SK-N-DZ (cell line): ENCODE results near the gene CWC22. TPM values are rescaled to one million over a fixed set of nuclear protein-coding genes. Genes with fewer than 3 reads are reported as not detected.
"Not testable (repeated sequence)": the region's sequence is repeated elsewhere in the genome, so short reads cannot be mapped to it uniquely, and the experiment has no call there.

Experiments
- DNase-seq: peaks from one replicate; pipeline ENCODE4 v3.0.0-alpha.2; 2015; ENCODE audit warnings: low spot score
- polyA plus RNA-seq, 2 experiments: library from polyadenylated mRNA; depleted of rRNA; stranded (reverse); fragments of >200 nt; gene quantifications; 2 replicates each; pipeline ENCODE4 v1.2.3, GENCODE V29; 2014

The CWC22 gene
- 10.0 and 12.8 TPM in 2 replicates for polyA plus RNA-seq (2014; cell fraction: cytosol; rRNA removed)
- 17.2 and 22.7 TPM in 2 replicates for polyA plus RNA-seq (2014; cell fraction: nucleus; rRNA removed)

DNA sequence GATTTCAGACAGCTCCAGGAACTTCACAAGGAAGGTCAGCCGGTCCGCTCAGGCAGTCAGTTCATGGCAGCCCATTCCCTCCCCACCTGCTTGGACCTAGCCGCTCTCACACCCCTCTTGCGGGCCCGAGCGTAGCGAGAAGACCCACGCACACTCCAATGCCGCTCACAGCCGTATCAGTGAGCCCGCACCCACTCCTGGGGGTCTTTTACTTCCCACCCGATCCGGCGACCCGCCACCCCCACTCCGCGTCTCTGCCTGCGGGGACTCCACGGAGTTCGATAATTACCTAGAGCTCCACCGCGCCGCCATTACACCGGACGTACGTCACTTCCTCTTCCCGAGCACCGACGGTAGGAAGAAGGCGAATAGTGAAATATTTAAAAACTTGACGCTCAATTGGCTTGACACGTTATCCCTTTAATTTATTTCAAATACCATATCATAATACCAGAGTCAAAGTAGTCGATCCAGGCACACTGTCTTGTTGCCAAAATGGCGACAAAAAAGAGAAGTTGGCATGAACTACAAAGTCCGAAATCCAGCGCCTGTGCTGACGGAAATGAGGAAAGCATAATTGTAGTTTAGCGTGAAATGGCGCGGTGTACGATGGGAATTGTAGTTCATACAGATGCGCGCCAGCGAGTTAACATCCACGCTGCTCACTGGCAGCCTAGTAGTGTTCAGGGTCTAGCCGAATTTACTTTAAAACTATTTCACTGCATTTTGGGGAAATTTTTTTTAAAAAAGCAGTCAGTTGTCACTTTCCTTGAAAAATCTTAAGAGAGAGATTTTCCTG lies at the start of gene CWC22:
Gene CWC22, minus strand, starts transcription at position 517 of the 799 bp plus-strand sequence. CDS start 13,956 bp downstream, outside the sequence.
- peak; percentile 92 for DNase-seq

DNA sequence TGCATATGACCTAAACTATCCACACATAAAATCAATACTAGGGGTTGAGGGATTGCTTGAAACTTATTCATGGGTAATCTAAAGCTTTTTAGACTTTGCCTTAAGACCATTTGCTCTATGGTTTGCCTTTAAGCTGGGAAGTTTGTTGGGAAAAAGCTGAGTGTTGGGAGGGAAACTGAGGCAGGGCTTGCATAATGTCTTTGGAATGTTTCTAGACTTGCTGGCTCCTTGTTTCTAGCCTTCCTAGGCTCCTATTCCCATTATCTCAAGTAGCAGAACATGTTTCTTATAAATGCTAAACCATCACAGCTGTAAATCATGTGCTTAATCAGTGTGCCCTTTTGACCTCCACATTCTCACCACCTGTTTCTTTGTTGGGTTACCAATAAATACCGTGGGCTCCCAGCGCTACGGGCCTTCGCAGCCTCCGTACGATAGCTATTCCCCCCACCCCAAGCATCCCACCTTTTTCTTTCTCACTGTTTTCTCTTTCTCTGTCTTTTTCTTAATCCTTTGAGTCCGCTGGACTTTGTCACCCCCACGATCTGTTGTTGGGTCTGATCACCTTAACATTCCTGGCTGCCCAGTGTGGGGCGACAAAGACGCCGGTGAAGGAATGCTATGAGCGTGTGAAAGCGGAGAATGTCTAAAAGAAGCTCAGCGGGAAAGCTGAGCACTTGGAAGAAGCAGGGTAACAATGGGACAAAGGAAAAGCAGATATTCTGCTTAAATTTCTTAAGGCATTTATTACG lies 49.4 kb upstream of the CWC22 start:
- DNase-seq, result peak; percentile 11

DNA sequence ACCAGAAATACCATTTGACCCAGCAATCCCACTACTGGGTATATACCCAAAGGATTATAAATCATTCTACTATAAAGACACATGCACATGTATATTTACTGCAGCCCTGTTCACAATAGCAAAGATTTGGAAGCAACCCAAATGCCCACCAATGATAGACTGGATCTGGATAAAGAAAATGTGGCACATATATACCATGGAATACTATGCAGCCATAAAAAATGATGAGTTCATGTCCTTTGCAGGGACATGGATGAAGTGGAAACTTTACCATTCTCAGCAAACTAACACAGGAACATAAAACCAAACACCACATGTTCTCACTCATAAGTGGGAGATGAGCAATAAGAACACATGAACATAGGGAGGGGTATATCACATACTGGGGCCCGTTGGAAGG lies 47.5 kb upstream of the CWC22 start:
- not testable (repeated sequence) for DNase-seq

DNA sequence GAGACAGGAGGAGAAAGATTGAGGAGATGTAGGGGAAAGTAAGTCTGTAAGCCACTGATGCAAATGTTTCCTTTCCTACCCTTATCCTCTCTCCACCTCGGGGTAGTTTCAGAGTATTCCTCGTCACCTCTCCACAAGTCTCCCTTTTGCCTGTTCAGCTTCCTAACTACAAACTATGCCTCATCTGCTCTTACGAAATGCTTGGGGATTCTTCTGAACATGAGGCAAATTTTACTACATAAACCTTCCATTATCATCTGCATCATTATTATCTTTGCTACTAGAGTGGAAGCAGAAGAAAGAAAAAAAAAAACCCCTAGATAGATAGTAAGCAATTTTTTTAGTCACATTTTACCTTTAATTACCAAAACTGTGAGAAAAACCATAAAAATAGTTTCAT lies 43.1 kb upstream of the CWC22 start:
- DNase-seq, result no peak

DNA sequence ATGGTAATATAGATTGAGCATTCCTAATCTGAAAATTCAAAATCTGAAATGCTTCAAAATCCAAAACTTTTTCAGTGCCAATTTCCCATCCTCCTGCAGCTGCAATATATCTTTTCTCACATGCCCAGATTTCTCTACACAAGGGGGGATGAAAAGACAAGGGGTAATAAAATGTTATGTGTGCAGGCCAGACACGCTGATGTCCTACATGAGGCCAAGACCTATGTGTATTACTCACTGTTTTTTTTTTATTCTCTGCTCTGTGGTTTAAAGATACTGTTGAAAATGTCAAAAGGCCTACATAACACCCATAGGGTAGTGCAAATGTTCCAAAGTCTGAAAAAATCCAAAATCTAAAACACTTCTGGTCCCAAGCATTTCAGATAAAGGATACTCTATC lies 41.2 kb upstream of the CWC22 start:
- no peak for DNase-seq

DNA sequence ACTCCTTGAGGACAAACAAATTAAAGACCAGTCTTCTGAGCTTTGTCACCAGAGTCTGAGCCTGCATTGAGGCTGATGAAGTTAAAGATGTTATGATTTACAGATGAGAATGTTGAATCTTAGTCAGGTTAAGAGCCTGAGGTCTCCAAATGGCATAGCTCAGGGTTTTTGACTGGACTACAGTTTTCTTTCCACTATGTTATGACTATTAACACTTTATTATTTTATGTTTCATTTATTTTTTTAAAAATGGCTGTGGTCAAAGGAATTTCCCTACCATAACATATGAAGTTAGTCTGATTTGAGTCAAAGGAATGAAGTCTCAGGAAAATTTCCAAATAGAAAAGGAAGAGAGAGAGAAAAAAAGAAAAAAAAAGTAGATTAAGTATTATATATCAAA lies 39.7 kb upstream of the CWC22 start:
- no peak for DNase-seq

DNA sequence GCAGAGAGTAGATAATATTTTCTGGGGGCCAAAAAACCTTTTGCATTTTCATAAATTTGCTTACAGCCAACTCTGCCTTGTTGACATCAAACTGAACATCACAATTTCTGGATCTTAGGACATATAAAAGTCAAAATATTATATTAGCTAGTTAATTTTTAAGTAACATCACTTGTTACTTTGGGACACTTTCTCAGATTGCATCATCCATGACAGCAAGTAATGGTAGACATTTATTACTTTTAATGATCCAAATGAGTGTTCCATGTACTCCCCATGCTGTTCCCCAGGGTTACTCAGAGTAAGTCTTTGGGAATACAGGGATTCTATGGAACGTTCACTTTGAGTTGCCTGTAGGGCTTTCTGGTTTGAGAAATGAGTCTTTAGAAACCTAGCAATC lies 39.1 kb upstream of the CWC22 start:
- DNase-seq, result no peak

DNA sequence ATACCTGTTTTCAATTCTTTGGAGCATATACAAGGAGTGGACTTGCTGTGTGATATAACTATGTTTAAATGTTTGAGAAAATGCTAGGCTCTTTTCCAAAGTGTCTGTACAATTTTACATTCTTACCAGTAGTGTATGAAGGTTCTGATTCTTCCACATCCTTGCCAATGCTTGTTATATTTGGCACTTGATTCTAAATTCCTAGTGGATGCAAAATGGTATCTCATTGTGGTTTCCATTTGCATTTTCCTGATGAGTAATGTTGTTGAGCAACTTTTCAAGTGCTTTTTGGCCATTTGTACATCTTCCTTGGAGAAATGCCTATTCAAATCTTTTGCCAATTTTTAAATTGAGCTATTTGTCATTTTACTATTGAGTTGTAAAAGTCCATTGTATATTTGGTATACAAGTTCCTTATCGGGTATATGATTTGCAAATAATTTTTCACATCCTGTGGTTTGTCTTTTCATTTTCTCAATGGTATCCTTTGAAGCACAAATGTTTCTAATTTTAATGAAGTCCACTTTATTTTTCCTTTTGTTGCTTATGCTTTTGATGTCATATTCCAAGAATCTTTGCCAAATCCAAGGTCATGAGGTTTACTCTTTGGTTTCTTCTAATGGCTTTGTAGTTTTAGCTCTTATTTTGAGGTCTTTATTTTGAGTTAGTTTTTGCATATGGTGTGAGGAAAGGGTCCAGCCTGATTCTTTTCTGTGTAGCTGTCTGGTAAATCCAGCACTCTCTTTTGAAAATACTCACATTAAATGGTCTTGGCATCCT lies 33.2 kb upstream of the CWC22 start:
- DNase-seq, result no peak

DNA sequence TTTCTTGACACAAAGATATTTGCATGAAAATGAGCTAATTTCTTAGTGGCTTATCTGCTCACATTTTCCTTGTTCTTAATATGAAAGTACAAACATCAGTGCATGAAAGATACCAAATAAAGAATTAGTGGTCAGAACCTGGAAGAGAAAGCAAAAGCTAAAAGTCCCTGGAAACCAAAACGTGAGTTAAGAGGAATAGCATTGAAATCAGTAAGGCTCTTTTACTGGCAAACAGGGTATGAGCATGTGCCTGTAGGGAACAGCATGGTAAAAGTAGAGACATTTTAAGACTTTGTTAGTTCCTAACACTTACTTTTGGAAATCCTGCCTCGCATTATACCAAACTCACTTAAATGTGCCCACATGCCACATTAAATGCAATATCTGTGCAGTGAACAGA lies 31.9 kb upstream of the CWC22 start:
- DNase-seq, result no peak

DNA sequence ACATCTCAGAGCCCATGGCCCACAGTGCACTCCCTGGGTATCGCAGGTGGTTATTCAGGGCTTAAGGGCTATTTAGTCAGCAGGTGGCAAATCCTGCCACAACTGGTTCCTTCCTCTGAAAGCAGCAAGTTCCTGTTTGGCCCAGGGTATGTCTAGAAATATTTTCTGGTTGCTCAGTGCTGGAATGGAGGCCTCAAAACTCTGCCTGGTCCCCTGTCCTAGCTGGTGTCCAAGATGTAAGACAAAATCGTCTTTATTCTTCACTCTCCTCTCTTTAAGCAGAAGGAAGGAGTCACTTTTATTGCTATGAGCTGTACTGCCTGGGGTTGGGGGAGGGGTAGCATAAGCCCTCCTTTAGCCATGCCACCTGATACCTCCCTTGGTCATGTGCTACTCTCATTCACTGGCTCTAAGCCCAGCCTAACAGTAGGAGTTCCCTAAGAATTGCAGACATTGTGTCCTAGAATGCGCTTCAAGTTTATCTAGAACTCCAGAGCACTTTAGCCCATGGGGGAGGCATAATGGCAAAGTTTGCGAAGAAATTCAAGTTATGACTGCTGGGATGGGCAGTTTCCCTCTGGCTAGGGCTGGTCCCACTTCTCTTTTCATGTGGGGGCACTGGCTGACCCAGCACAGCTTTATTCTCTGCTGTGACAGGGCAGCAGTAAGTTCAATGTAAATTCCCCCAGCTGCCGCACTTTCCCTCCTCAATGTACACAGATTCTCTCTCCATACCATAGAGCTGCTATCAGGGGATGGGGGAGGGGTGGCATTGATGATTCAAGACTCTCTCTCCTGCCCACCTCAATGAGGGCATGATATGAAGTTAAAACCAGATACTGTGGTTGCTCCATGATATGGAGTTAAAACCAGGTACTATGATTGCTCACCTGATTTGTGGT lies 27.1 kb upstream of the CWC22 start:
- no peak for DNase-seq

DNA sequence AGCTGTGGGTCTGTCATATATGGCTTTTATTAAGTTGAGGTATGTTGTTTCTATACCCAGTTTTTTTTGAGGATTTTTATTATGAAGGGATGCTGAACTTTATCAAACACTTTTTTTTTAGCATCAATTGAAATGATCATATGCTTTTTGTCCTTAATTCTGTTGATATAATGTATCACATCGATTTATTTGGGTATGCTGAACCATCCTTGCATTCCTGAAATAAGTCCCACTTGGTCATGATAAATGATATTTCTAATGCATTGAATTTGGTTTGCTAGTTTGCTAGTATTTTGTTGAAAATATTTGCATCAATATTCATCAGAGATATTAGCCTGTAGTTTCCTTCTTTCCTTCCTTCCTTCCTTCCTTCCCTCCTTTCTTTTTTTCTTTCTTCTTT lies 22.5 kb upstream of the CWC22 start:
- no peak for DNase-seq

DNA sequence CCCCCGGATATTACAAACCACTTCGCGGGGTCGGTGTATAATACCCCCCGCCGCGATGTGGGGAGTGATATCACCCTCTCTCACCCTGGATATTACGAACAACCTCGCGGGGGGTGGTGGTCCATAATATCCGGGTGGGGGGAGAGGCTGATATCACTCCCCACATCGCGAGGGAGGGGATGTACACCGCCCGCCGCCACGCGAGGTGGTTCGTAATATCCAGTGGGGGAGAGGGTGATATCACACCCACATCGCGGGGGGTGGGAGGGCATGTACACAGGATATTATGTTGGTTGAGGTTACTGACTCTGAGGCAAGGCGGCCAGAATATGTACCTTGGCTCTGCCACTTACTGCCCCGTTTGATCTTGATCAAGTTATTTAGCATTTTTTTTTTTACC lies 14.8 kb upstream of the CWC22 start:
- DNase-seq, result no peak

DNA sequence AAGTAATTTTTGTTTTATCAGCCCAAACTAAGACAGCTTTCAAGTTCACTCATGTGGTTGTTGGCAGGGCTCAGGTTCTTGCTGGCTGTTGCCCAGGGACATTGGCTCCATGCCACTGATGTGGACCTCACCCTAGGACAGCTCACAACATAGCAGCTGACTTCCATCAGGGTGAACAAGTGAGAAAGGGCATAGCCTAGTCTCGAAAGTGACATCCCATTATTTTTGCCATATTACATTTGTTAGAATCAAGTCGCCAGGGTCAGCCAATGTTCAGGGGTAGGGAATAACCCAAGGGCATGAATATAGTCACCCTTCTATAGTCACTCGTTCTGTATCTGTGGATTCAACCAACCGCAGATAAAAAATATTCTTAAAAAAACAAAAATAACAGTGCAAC lies 10.7 kb upstream of the CWC22 start:
- no peak for DNase-seq

DNA sequence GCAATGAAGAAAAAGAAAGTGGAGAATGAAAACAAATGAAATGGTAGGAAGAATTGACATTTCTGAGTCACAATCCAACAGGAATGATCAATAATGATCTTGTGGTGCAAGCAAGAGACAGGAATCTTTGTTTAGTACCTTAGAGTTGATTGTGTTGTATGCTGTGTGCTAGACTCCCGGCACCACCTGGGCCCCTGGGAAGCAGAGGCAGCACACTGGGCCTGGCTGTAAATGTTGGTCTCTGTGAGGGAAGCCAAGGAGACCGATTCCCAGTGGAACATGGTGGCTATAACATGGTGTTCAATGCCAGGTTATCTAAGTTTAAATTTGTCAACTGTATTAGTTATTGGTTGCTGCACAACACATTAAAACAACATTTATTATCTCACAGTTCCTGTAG lies 9.8 kb upstream of the CWC22 start:
- no peak for DNase-seq

DNA sequence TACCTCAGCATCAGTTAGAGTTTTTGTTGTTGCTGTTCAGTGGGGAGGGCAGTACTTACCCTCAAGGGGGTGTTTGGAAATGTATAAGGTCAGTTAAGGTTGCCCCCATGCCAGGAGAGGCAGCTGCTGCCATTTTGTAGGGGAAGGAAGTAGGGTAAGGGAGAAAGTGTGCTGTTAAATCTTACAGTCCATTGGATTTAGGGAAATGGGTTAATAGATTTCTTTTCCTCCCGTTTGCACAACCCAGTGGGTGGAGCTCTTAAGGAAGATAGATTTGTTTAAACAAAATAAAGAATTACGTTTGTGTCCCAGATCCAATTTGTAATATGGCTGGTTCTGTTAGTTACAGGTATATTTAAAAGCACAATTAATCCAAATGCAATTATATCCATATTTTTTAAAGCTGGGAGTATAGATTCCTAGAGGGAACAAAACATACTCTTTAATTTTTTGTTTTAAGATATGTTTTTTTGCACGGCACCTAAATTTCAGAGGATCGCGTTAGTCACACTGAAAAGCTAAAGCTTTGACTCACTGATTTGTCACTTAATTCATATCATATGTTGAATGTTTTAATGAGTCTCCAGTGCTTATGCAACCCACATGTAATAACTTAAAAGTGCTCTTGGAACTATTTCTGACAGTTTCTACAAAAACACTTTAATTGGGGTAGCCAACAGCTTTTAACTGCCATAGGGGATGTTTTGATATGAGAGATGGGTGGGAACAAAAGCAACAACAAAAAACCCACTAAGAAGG lies 9.0 kb upstream of the CWC22 start:
- DNase-seq, result no peak

DNA sequence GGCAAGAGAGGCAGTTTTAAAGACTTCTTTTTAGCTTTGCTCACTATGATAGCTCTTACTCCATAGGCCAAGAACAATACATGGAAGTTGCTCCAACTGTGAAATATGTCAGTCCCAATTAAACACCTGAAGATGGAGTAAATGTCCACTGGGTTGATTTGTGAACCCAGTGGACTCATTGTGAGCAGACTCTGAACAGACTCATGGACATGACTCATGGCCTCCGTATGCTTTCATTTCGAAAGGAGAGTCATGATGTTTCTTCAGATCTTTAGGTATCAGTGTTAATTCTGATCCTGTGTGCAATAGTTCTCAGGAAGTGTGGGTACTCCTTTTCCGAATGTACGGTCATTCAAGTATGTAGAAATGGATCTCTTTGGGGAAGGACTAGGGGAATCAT lies 5.4 kb upstream of the CWC22 start:
- DNase-seq, result no peak

DNA sequence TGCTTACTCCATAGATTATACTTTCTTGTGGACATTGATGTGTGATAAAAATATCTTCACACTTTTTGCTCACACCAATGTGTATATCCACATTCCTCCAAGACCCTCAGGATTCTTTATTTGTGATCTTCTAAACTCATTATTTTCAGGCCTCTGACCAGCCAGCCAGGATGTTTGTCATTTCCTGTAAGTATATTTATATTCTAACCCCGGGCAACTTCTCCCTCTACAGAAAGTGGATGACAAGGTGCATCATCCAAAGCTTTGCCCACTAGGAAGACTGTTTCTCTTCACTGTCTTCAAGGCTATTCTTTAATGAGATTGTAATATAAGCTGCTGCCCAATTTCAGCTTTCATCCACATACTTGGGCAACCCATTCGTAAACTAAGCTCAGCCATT lies 3.6 kb upstream of the CWC22 start:
- DNase-seq, result no peak

DNA sequence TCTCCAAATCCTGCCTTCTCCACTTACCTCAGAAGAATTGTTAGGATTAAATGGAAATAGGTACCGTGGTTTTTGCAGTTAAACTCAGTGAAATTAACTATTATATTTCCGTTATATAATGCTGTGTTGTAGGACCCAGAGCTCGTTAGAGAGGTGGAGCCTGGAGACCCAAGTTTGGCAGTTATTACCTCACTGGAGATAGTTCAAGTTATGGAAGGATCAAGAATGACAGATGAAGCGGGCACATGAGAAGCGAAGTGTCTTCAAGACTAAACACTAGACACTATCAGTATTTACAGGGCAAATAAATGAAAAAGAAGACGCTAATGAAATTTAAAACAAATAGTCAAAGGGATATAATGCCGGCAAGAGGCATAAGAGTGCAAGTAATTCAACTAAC lies 866 bp downstream of the CWC22 start:
- no peak for DNase-seq

DNA sequence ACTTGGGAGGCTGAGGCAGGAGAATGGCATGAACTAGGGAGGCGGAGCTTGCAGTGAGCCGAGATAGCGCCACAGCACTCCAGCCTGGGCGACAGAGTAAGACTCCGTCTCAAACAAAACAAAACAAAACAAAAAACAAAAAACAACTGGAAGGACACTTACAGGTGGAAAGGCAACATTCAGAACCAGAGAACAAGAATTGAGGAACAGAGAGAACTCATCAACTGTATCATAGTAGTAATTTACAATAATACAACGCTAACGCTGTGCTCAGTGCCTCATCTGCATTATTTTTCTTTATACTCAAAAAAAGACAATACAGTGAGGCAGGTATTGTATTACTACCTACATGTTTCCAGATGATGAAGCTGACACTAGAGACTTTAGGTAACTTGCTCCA lies 1.6 kb downstream of the CWC22 start:
- not testable (repeated sequence) for DNase-seq

DNA sequence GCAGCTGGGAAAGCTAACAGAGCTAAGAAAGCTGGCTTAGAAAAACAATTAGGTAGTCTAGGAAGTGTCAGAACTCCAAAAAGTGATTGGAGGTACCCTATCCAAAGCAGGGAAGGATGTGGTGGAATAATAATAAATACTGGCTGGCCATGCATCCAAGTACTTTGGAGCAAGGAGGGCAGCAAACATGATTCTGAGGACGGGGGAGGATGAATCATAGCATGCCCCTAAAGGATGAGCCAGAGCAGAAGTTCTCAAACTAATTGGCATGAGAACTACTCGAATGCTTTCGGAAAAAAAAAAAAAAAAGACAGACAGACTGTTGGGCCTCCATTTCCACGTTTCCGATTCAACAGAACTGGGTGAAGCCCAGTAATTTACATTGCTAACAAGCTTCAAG lies 2.4 kb downstream of the CWC22 start:
- DNase-seq, result no peak
